Fibroblast of lung (primary cell): ENCODE data around the gene PXMP4. TPM values are rescaled to one million over a fixed set of nuclear protein-coding genes. Genes with fewer than 3 reads are reported as not detected.

Source experiments
- DNase-seq, 2 donors: peaks; one replicate each; pipeline versions ENCODE4 v3.0.0 to v3.0.0-alpha.2; 2010; ENCODE audit warnings: low read depth in 2 of 2
- H2AFZ ChIP-seq: 2 replicates; pipeline ENCODE4 v1.5.1; 2012; ENCODE audit warnings: low read length, control low read depth, inconsistent platforms
- H3K27ac ChIP-seq: 2 replicates; pipeline ENCODE4 v1.5.1; 2011; ENCODE audit warnings: low read length, control low read depth; ENCODE audit not compliant: insufficient read depth
- H3K27me3 ChIP-seq: 2 replicates; pipeline ENCODE4 v1.5.1; 2011; ENCODE audit warnings: mild to moderate bottlenecking, low read length; ENCODE audit not compliant: control insufficient read depth, insufficient read depth
- H3K36me3 ChIP-seq: 2 replicates; pipeline ENCODE4 v1.5.1; 2011; ENCODE audit warnings: low read length; ENCODE audit not compliant: control insufficient read depth, insufficient read depth
- H3K4me1 ChIP-seq: 2 replicates; pipeline ENCODE4 v1.5.1; 2011; ENCODE audit warnings: low read length; ENCODE audit not compliant: control insufficient read depth, insufficient read depth; ENCODE audit errors: extremely low read depth
- H3K4me2 ChIP-seq: 2 replicates; pipeline ENCODE4 v1.5.1; 2011; ENCODE audit warnings: low read length, control low read depth; ENCODE audit not compliant: insufficient read depth; ENCODE audit errors: extremely low read depth
- H3K4me3 ChIP-seq, 4 experiments: fragments of 200-600 bp in 1 of 4; sonication (generic) in 1 of 4; replicated peaks in 1 of 4; 2 replicates each; pipeline ENCODE4 v1.5.1; 2011 to 2016; ENCODE audit warnings: low read length in 4 of 4, low read depth in 3 of 4, mild to moderate bottlenecking in 3 of 4, control low read depth in 2 of 4, inconsistent platforms in 1 of 4, mixed read lengths in 1 of 4; ENCODE audit not compliant: insufficient read depth in 1 of 4; ENCODE audit errors: control extremely low read depth in 1 of 4
- H3K79me2 ChIP-seq: 2 replicates; pipeline ENCODE4 v1.5.1; 2012; ENCODE audit warnings: mild to moderate bottlenecking, low read length, inconsistent platforms; ENCODE audit not compliant: control insufficient read depth, insufficient read depth
- H3K9ac ChIP-seq: 2 replicates; pipeline ENCODE4 v1.5.1; 2011; ENCODE audit warnings: mild to moderate bottlenecking, low read length, control low read depth; ENCODE audit not compliant: insufficient read depth
- H3K9me3 ChIP-seq: 2 replicates; pipeline ENCODE4 v1.5.1; 2012; ENCODE audit warnings: low read depth, low read length; ENCODE audit not compliant: control insufficient read depth, insufficient read depth
- H4K20me1 ChIP-seq: 2 replicates; pipeline ENCODE4 v1.5.1; 2011; ENCODE audit warnings: low read length; ENCODE audit not compliant: control insufficient read depth, insufficient read depth; ENCODE audit errors: extremely low read depth
- CTCF ChIP-seq, 2 donors: IDR thresholded peaks in 1 of 2; conservative IDR thresholded peaks in 1 of 2; 1 replicate in 1 of 2; 2 replicates in 1 of 2; pipeline ENCODE4 v1.5.1; 2011 to 2012; ENCODE audit warnings: low read length in 2 of 2, control low read depth in 1 of 2, inconsistent platforms in 1 of 2, low read depth in 1 of 2, mild to moderate bottlenecking in 1 of 2
- EZH2 ChIP-seq: IDR thresholded peaks from 2 replicates; pipeline ENCODE4 v1.5.1; 2012; ENCODE audit warnings: low read length, control low read depth, mild to moderate bottlenecking; ENCODE audit errors: missing control alignments
- polyA plus RNA-seq, 2 donors: library from polyadenylated mRNA; depleted of rRNA in 1 of 2; stranded (reverse) in 1 of 2; unstranded in 1 of 2; fragments of >200 nt; gene quantifications; 2 replicates each; pipeline ENCODE4 v1.2.1, GENCODE V29; 2011 to 2012; ENCODE audit warnings: missing spikeins in 1 of 2
- total RNA-seq: library from RNA; depleted of rRNA; stranded (reverse); fragments of >200 nt; gene quantifications from 2 replicates; pipeline ENCODE4 v1.2.1, GENCODE V29; 2014

PXMP4 gene
- total and polyA plus RNA-seq, 2 donors (not counting 1 experiment from before 2014, with no cell fraction given), result 4.1 to 6.3 TPM

GRCh38 chr20:33671573-33672288, 48.4 kb downstream of the PXMP4 start:
- Histone ChIP-seq H3K4me2 (no peak overlapping the region), H2AFZ (no peak overlapping the region), H3K79me2 (no peaks in the 10 kb centered on the region), H4K20me1 (no peaks in the 10 kb centered on the region), H3K4me1 (peaks cover 25% of the 10 kb centered on the region), H3K9me3 (no peaks in the 10 kb centered on the region), H3K9ac (no peak overlapping the region), H3K4me3 (no peak overlapping the region), H3K27me3 (no peaks in the 10 kb centered on the region), H3K36me3 (peaks cover 7% of the 10 kb centered on the region), H3K27ac (no peak overlapping the region)
- TF ChIP-seq EZH2 (no peak), CTCF (conservative IDR thresholded peaks at IDR 0.05 in 1 of 2, IDR thresholded peaks at IDR 0.05 in 1 of 2; ENCODE audit: low read depth in 1 of 2, low read length in 2 of 2) (no peak)
- DNase-seq, result no peak

- no peak overlapping the region for H3K27ac ChIP-seq
- no peak for TF ChIP-seq EZH2
- TF ChIP-seq CTCF (conservative IDR thresholded peaks at IDR 0.05 in 1 of 2, IDR thresholded peaks at IDR 0.05 in 1 of 2; ENCODE audit: low read depth in 1 of 2, low read length in 2 of 2), result no peak
- H2AFZ ChIP-seq, result no peak overlapping the region
- no peak overlapping the region for H3K4me2 ChIP-seq
- peaks cover 28% of the 10 kb centered on the region for H3K4me1 ChIP-seq
- no peaks in the 10 kb centered on the region for H3K27me3 ChIP-seq
- no peak overlapping the region for H3K9ac ChIP-seq
- no peak for DNase-seq
- no peak overlapping the region for H3K4me3 ChIP-seq
- H3K9me3 ChIP-seq, result no peaks in the 10 kb centered on the region
- no peaks in the 10 kb centered on the region for H3K79me2 ChIP-seq
- peaks cover 7% of the 10 kb centered on the region for H3K36me3 ChIP-seq
- H4K20me1 ChIP-seq, result no peaks in the 10 kb centered on the region
Measured at GRCh38 chr20:33670715-33671499, 49.2 kb downstream of the PXMP4 start.

DNA sequence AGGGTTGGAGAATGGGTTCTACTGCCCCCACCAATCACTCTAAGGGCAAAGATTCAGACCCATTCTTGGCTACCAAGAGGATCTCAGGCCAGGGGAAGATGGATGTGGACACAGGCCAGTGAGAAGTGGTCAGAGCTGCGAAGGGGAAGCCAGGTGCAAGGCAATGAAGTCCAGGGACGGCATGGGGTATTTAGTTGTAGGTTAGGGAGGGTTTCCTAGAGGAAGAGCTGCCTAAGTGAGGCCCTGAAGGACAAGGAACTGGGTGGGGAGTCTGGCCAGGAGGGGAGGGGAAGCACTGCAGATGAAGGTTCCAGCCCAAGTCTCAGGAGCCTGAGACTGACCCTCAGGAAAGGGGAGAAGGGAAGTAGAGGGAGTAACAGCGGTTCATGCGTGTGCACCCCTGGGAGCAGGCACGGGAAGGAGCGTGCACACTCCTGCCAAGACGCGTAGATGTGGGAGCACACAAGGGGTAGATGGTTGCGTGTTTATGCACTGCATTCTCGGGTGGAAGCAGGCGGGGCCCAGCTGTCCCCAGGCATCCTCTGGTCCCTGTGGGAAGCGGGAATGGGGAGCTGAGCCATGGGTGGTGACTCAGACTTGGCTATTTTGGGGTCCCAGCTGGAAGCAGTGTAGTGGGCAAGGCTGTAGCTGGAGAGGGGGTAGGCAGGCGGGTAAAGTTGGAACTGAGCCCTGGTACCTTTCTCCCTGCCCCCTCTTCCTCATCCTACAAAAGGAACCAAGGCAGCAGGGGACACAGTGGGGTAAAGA, 50.1 kb downstream of the PXMP4 start:
- H3K9me3 ChIP-seq, result no peaks in the 10 kb centered on the region
- DNase-seq, result no peak
- TF ChIP-seq CTCF (conservative IDR thresholded peaks at IDR 0.05 in 1 of 2, IDR thresholded peaks at IDR 0.05 in 1 of 2; ENCODE audit: low read depth in 1 of 2, low read length in 2 of 2), result no peak
- no peak for TF ChIP-seq EZH2
- peaks cover 20% of the 10 kb centered on the region for H3K4me1 ChIP-seq
- no peak overlapping the region for H3K4me2 ChIP-seq
- H4K20me1 ChIP-seq, result no peaks in the 10 kb centered on the region
- H2AFZ ChIP-seq, result no peak overlapping the region
- no peaks in the 10 kb centered on the region for H3K79me2 ChIP-seq
- H3K27me3 ChIP-seq, result no peaks in the 10 kb centered on the region
- H3K9ac ChIP-seq, result no peak overlapping the region
- H3K36me3 ChIP-seq, result peaks cover 7% of the 10 kb centered on the region
- no peak overlapping the region for H3K27ac ChIP-seq
- H3K4me3 ChIP-seq, result no peak overlapping the region
